ENCODE results near the gene FXYD6. TPM values are rescaled to one million over a fixed set of nuclear protein-coding genes. Genes with fewer than 3 reads are reported as not detected.

The FXYD6 gene
- total RNA-seq, 1 donor from 2014 or later = not detected

- Mint-ChIP-seq H3K4me3 (peak overlapping the region; percentile 35), H3K27me3 (peaks cover 46% of the 10 kb centered on the region), H3K4me1 (peaks cover 18% of the 10 kb centered on the region), H3K36me3 (ENCODE audit: low read depth) (no peaks in the 10 kb centered on the region), H3K27ac (no peak overlapping the region), H3K9me3 (no peaks in the 10 kb centered on the region)
- ATAC-seq (ENCODE audit: low read depth) (no peak), DNase-seq (no peak)
- intact Hi-C loops (cut with micrococcal nuclease) = no loop called here
- TF ChIP-seq CTCF (IDR thresholded peaks at IDR 0.05) = no peak
- CTCF ChIA-PET = no interaction called here
- POLR2A ChIA-PET = no interaction called here
Observed at GRCh38 chr11:117796456-117796871, 80.0 kb downstream of the FXYD6 start.

DNA sequence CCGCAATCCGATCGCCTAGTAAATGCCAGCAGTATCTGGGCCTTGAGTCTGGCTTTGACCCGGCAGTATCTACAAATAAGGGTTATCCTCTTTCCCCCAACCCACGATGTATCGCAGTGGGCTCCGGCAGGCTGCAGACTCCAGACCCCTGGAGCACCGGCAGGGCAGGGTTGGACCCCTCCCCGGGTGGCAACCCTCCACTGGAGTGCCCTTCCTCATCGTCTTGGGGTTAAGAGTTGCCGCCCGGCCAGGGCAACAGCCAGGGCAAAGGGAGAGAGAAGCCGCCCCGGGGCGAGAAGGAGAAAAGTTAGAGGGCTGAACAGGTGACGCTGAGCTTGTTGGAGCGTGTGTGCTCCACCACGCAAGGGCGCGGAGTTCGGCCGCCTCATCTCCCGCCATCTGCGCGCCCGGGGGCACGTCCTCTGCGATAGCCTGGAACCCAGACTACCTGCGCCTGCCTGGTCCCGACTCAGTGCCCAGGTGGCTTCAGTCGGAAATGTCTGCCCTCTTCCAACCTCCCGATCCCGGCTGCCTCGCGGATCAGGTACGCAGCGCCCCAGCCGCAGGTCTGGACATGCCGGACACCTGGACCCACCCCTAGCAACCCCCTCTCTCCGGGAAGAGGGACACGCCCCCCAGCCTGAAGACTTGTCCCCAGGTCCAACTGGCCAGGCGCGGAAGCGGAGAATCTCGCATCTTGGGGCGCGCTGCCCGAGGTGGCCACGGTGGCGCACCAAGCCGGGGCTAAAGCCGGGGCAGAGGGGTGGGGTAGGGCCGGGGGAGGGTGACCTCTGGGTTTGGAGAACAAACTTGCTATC, 80.6 kb downstream of the FXYD6 start:
- Mint-ChIP-seq H3K9me3 (no peaks in the 10 kb centered on the region), H3K36me3 (ENCODE audit: low read depth) (no peaks in the 10 kb centered on the region), H3K4me1 (peaks cover 18% of the 10 kb centered on the region), H3K27me3 (peaks cover 47% of the 10 kb centered on the region), H3K27ac (no peak overlapping the region), H3K4me3 (peak overlapping the region; percentile 35)
- intact Hi-C loops (cut with micrococcal nuclease) = no loop called here
- no peak for TF ChIP-seq CTCF (IDR thresholded peaks at IDR 0.05)
- CTCF ChIA-PET = no interaction called here
- DNase-seq = no peak
- POLR2A ChIA-PET = no interaction called here
- ATAC-seq (ENCODE audit: low read depth) = no peak

DNA sequence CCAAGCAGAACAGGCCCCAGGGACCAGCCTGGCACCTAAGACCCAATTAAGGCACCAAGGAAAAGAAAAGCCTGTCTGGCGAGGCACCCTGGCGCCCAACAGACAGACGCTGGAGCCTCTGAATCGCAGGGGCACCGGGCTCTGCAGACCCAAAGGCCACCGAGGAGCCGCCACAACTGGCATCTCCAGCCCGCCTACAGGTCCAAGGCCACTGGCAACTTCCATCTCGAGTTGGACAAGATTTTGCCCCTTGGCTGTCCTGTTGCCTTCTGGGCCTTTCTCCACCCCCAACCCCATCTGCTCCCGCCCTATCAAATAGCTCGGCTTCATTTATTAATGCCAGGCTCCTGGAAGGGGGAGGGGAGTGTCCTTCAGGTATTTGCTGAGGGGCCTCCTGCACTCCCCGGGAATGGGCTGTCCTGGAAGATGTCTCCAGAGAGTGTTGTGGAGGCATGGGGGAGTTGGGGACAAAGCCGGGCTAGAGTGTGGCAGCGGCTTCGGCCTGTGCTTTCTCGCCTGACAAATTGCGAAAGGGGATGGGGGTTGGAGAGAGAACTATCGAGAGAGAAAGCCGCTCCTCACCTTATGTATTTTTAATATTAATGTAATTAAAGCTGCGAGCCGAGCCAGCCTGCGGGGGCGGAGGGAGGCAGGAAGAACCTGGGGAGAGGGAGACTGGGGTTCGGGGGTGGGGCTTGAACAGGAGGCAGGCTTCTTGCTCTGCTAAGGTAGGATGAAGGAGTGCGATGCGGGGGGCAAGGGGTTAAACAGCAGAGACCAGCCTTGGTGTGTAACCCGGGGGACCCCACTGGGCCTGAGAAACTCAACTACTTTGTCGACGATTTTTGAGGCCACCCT, 81.5 kb downstream of the FXYD6 start:
- Mint-ChIP-seq H3K36me3 (ENCODE audit: low read depth) (no peaks in the 10 kb centered on the region), H3K27me3 (peaks cover 50% of the 10 kb centered on the region), H3K27ac (no peak overlapping the region), H3K4me1 (peaks cover 18% of the 10 kb centered on the region), H3K4me3 (no peak overlapping the region), H3K9me3 (no peaks in the 10 kb centered on the region)
- no peak for DNase-seq
- intact Hi-C loops (cut with micrococcal nuclease) = no loop called here
- no peak for ATAC-seq (ENCODE audit: low read depth)
- ChIA-PET POLR2A (no interaction called here), CTCF (no interaction called here)
- TF ChIP-seq CTCF (IDR thresholded peaks at IDR 0.05) = no peak

- ChIA-PET CTCF (no interaction called here), POLR2A (no interaction called here)
- Mint-ChIP-seq H3K4me1 (peaks cover 18% of the 10 kb centered on the region), H3K27me3 (peaks cover 52% of the 10 kb centered on the region), H3K27ac (no peak overlapping the region), H3K36me3 (ENCODE audit: low read depth) (no peaks in the 10 kb centered on the region), H3K9me3 (no peaks in the 10 kb centered on the region), H3K4me3 (no peak overlapping the region)
- TF ChIP-seq CTCF (IDR thresholded peaks at IDR 0.05) = no peak
- ATAC-seq (ENCODE audit: low read depth) (no peak), DNase-seq (no peak)
- intact Hi-C loops (cut with micrococcal nuclease) = no loop called here
Observed at GRCh38 chr11:117794135-117794534, 82.3 kb downstream of the FXYD6 start.

DNA sequence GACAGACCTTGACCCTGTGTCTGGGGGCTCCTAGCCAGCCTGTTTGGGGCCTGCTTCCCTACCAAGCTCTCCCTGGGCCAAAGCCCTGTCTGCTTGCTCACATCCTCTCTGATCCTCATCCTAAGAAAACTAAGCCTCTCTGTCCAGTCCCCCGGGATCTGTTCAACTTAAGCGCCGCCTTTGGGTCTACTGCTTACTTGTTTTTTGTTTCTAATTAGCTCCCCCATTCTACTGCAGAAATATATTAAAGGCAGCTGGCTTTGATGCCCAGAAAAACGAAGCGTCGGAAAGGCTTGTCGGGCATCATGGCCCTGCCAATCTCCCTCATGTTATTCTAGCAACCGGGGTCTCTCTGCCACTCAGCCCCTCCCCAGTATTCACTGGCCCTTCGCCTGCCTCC, 82.9 kb downstream of the FXYD6 start:
- intact Hi-C loops (cut with micrococcal nuclease) = no loop called here
- ATAC-seq (ENCODE audit: low read depth) (no peak), DNase-seq (no peak)
- TF ChIP-seq CTCF (IDR thresholded peaks at IDR 0.05) = no peak
- H3K27me3 Mint-ChIP-seq = peaks cover 55% of the 10 kb centered on the region
- no peaks in the 10 kb centered on the region for H3K36me3 Mint-ChIP-seq (ENCODE audit: low read depth)
- H3K4me1 Mint-ChIP-seq = peaks cover 18% of the 10 kb centered on the region
- H3K9me3 Mint-ChIP-seq = no peaks in the 10 kb centered on the region
- H3K4me3 Mint-ChIP-seq = no peak overlapping the region
- H3K27ac Mint-ChIP-seq = no peak overlapping the region
- POLR2A ChIA-PET = no interaction called here
- CTCF ChIA-PET = no interaction called here
